ENCODE measurements around the gene MOCOS. TPM values are rescaled to one million over a fixed set of nuclear protein-coding genes. Genes with fewer than 3 reads are reported as not detected.

The MOCOS gene
- total RNA-seq, 4 donors from 2014 or later: 1.1 to 6.2 (median 4.1) TPM

DNA sequence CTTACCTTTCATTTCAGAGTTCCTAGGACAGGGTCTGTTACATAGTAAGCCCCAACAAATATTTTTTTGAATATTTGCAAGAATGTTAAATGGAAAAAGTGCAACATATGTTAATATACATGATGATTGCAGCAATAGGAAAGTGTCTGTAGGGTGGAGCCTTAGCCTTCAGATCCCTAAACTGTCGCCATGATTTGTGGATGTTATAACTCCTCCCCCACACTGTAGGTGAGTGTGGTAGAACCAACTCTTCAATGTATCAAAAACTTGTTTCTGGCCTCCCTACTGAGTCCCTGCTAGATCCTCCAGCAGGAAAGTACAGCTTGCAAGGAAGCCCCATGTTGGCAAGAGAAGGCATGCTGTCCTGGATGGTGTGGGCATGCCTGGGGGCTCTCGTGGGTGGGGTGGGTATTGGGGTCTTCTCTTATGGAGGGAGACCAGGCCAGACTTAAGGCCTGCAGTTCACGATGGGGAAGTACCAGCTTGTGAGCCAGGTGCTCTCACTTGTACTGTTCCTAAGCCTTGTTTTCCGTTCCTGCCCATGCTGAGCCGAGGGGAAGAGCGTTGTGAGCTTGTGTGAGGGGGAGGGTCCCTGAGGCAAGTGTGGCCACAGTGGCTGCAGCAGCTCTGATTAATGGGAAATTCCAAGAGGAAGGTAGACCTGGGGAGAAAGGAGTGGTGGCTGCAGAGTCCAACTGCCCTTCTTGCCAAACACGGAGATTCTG lies 121.6 kb downstream of the MOCOS start:
- no peak overlapping the region for H3K4me3 ChIP-seq (ENCODE audit: low read depth, poor library complexity, severe bottlenecking)
- no peak for DNase-seq (ENCODE audit: low spot score in 2 of 2)
- intact Hi-C loops (cut with DNase I; ENCODE audit: low total_unique reads): no loop called here
- TF ChIP-seq, protein P1, sequence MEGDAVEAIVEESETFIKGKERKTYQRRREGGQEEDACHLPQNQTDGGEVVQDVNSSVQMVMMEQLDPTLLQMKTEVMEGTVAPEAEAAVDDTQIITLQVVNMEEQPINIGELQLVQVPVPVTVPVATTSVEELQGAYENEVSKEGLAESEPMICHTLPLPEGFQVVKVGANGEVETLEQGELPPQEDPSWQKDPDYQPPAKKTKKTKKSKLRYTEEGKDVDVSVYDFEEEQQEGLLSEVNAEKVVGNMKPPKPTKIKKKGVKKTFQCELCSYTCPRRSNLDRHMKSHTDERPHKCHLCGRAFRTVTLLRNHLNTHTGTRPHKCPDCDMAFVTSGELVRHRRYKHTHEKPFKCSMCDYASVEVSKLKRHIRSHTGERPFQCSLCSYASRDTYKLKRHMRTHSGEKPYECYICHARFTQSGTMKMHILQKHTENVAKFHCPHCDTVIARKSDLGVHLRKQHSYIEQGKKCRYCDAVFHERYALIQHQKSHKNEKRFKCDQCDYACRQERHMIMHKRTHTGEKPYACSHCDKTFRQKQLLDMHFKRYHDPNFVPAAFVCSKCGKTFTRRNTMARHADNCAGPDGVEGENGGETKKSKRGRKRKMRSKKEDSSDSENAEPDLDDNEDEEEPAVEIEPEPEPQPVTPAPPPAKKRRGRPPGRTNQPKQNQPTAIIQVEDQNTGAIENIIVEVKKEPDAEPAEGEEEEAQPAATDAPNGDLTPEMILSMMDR (IDR thresholded peaks at IDR 0.05): no peak
- no peak for TF ChIP-seq POLR2A (IDR thresholded peaks at IDR 0.05)
- 78 to 81% methylated on average over 7 of the region's 7 CpGs for WGBS, 2 donors

DNA sequence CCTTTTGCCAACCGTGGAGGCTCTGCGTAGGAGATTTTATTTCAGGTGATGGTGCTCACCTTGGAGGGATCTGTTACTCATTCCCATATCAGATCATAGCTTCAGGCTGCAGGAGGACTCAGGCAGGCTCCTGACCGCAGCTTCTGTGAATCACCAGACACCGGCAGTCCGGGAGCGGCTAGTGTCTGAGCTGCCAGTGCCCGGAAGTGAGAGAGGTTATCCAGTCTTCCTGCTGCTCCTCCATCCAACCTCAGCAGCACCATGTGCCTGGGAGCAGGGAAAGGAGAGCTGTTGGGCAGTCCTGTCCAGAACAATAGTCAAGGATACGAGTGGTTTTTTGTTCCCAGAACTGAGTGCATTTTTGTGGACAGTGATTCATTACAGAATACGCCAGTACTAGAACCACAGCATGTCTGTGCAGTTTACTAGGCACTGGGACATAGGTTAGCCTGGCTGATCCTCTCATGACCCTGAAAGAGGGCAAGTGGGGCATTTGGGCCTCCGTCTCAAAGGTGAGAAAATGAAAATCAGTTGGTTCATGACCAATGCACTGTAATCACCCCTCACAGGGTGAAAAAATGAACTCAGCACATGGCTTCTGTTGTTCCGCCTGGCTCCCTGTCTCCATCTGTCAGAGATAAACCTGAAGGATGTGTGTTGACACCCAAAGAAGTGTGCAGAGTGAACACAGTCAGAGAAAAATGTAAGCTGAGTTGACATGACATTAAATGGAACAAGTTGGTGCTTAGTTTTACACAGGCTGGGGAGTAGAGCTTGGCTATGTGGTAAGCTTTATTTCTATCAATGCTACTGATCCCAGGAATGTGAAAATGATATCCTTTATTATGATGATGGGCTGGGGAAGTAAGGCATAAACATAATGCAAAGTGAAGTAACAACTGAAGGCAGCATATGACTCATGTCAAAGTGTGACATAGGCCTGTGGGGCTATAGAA lies 122.4 kb downstream of the MOCOS start:
- TF ChIP-seq, protein P1 (IDR thresholded peaks at IDR 0.05): no peak
- no peak for TF ChIP-seq POLR2A (IDR thresholded peaks at IDR 0.05)
- intact Hi-C loops (cut with DNase I; ENCODE audit: low total_unique reads): no loop called here
- no peak overlapping the region for H3K4me3 ChIP-seq (ENCODE audit: low read depth, poor library complexity, severe bottlenecking)
- no peak for DNase-seq (ENCODE audit: low spot score in 2 of 2)
- 62 to 68% methylated on average over 11 of the region's 11 CpGs for WGBS, 2 donors

DNA sequence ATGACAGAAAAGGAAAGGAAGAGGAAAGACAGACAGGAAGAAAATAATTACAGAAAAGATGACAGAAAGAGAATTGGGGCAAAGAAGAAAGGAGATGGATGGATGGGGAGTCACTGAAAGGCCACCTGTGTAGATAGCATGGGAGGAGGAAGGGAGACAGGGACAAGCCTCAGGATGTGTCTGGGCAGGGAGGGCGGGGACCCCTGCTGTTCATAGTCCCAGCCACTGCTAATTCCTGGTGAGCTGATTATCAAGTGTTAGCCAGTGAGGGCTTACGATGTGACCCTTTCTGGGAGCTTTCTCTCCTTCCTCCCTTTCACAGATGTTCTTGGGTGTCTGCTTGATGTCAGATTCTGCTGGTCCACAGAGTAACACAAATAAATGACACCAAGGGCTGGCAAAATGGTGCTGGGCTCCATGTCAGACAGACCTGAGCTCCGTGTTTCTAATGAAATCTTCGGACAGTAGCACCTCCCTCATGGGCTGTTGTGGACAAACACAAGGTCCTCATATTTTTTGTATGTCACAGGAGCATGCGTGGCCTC lies 123.8 kb downstream of the MOCOS start:
- TF ChIP-seq, protein P1 (IDR thresholded peaks at IDR 0.05): no peak
- no peak for TF ChIP-seq POLR2A (IDR thresholded peaks at IDR 0.05)
- intact Hi-C loops (cut with DNase I; ENCODE audit: low total_unique reads): no loop called here
- no peak overlapping the region for H3K4me3 ChIP-seq (ENCODE audit: low read depth, poor library complexity, severe bottlenecking)
- no peak for DNase-seq (ENCODE audit: low spot score in 2 of 2)
- 91 to 92% methylated on average over 5 of the region's 5 CpGs for WGBS, 2 donors

DNA sequence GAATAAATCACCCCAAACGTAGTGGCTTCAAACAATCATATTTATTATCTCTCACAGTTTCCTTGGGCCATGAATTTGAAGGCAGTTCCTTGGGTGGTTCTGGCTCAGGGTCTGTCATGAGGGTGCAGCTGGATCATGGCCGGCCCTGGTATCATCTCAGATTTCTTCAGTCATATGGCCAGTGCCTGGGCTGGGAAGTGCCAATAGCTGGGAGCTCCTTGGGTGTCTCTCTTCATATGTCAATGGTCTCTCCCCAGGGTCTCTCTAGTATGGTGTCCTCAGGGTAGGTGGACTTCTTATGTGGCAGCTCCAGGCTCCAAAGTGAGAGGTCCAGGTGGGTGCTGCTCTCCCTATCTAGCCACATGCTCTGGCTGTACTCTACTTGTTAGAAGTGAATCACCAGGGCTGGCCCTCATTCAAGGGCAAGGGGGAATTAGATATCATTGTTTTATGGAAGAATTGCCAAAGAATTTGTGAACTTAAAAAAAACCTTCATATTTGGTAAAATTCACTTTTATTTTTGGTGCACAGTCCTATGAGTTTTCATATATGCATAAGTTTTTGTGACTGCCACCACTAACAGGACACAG lies 125.6 kb downstream of the MOCOS start:
- no peak for DNase-seq (ENCODE audit: low spot score in 2 of 2)
- 90 to 95% methylated on average over 2 of the region's 2 CpGs for WGBS, 2 donors
- intact Hi-C loops (cut with DNase I; ENCODE audit: low total_unique reads): no loop called here
- TF ChIP-seq POLR2A (IDR thresholded peaks at IDR 0.05): no peak
- TF ChIP-seq, protein P1 (IDR thresholded peaks at IDR 0.05): no peak
- no peak overlapping the region for H3K4me3 ChIP-seq (ENCODE audit: low read depth, poor library complexity, severe bottlenecking)

DNA sequence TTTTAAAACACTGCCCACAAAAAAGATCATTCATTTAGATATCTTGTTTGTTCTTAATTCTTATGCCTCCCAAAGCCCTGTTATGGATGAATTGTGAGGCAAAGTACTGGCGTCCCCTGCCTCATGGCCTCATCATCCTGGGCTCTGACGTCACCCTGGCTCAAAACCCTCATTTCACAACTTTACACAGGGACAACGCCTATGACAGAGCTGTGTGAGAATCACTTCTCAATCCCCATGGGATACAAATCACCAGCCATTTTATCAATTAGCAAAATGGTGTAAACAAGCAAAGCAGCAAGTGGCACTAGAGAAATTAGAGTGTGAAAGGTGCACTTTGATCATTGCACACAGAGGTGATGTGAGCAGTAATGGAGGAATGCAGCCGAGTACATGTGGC lies 126.8 kb downstream of the MOCOS start:
- WGBS, 2 donors: 51 to 78% methylated on average over 4 of the region's 4 CpGs
- DNase-seq (ENCODE audit: low spot score in 2 of 2): peak in 1 of 2 donors; percentile 92
- no peak for TF ChIP-seq POLR2A (IDR thresholded peaks at IDR 0.05)
- TF ChIP-seq, protein P1 (IDR thresholded peaks at IDR 0.05): no peak
- intact Hi-C loops (cut with DNase I; ENCODE audit: low total_unique reads): no loop called here
- H3K4me3 ChIP-seq (ENCODE audit: low read depth, poor library complexity, severe bottlenecking): no peak overlapping the region
